IPS-15b (cell line): ENCODE results near the gene TMEM143.
"Not testable (repeated sequence)": the region's sequence is repeated elsewhere in the genome, so short reads cannot be mapped to it uniquely, and the experiment has no call there.

Source experiments
- H3K27me3 ChIP-seq: one replicate; pipeline ENCODE4 v1.6.1; 2013; ENCODE audit warnings: low read length; ENCODE audit not compliant: control insufficient read depth, insufficient read depth
- H3K36me3 ChIP-seq: one replicate; pipeline ENCODE4 v1.6.1; 2013; ENCODE audit warnings: low read length; ENCODE audit not compliant: control insufficient read depth, insufficient read depth
- H3K4me1 ChIP-seq: one replicate; pipeline ENCODE4 v1.6.1; 2013; ENCODE audit warnings: mild to moderate bottlenecking, low read length; ENCODE audit not compliant: control insufficient read depth, insufficient read depth
- H3K4me3 ChIP-seq: one replicate; pipeline ENCODE4 v1.5.1; 2013; ENCODE audit warnings: low read depth, low read length
- H3K9ac ChIP-seq: one replicate; pipeline ENCODE4 v1.6.1; 2013; ENCODE audit warnings: low read depth, mild to moderate bottlenecking, low read length
- H3K9me3 ChIP-seq: one replicate; pipeline ENCODE4 v1.6.1; 2013; ENCODE audit warnings: mild to moderate bottlenecking, low read length; ENCODE audit not compliant: control insufficient read depth, insufficient read depth

TMEM143 gene

GRCh38 chr19:48332662-48333466 lies 30.9 kb downstream of the TMEM143 start:
- Histone ChIP-seq H3K36me3 (no peaks in the 10 kb centered on the region), H3K9ac (peak overlapping the region; percentile 65), H3K4me3 (peak overlapping the region; percentile 66), H3K4me1 (no peaks in the 10 kb centered on the region), H3K9me3 (no peaks in the 10 kb centered on the region), H3K27me3 (no peaks in the 10 kb centered on the region)

- no peaks in the 10 kb centered on the region for H3K4me1 ChIP-seq
- H3K9me3 ChIP-seq: no peaks in the 10 kb centered on the region
- H3K27me3 ChIP-seq: no peaks in the 10 kb centered on the region
- H3K4me3 ChIP-seq: peak overlapping the region; percentile 66
- H3K9ac ChIP-seq: peak overlapping the region; percentile 65
- H3K36me3 ChIP-seq: no peaks in the 10 kb centered on the region
Measured at GRCh38 chr19:48332351-48332661, 31.4 kb downstream of the TMEM143 start.

GRCh38 chr19:48330012-48330681 lies 33.6 kb downstream of the TMEM143 start:
- Histone ChIP-seq H3K4me1 (no peaks in the 10 kb centered on the region), H3K27me3 (no peaks in the 10 kb centered on the region), H3K9me3 (no peaks in the 10 kb centered on the region), H3K36me3 (no peaks in the 10 kb centered on the region), H3K9ac (no peak overlapping the region), H3K4me3 (peak overlapping the region; percentile 69)

GRCh38 chr19:48329167-48329891 lies 34.4 kb downstream of the TMEM143 start:
- no peak overlapping the region for H3K9ac ChIP-seq
- H3K4me1 ChIP-seq: no peaks in the 10 kb centered on the region
- H3K9me3 ChIP-seq: no peaks in the 10 kb centered on the region
- no peaks in the 10 kb centered on the region for H3K36me3 ChIP-seq
- peak overlapping the region; percentile 69 for H3K4me3 ChIP-seq
- H3K27me3 ChIP-seq: no peaks in the 10 kb centered on the region

- H3K4me1 ChIP-seq: no peaks in the 10 kb centered on the region
- H3K9ac ChIP-seq: no peak within 1 kb of the TSS
- peaks cover 6% of the 10 kb centered on the region for H3K27me3 ChIP-seq
- no peaks in the 10 kb centered on the region for H3K36me3 ChIP-seq
- H3K4me3 ChIP-seq: peak within 1 kb of the TSS; percentile 65
- H3K9me3 ChIP-seq: no peaks in the 10 kb centered on the region
Measured at GRCh38 chr19:48325265-48325910, 38.4 kb downstream of the TMEM143 start, which contains the start of gene EMP3. EMP3 (plus strand) TSS chr19:48325552; CDS start chr19:48326845, 1,293 bp downstream.

- no peaks in the 10 kb centered on the region for H3K36me3 ChIP-seq
- H3K4me1 ChIP-seq: peaks cover 5% of the 10 kb centered on the region
- no peaks in the 10 kb centered on the region for H3K9me3 ChIP-seq
- H3K4me3 ChIP-seq: peak overlapping the region; percentile 97
- H3K27me3 ChIP-seq: peaks cover 6% of the 10 kb centered on the region
- peak overlapping the region; percentile 81 for H3K9ac ChIP-seq
Measured at GRCh38 chr19:48321622-48322591, 41.8 kb downstream of the TMEM143 start.

GRCh38 chr19:48321372-48321621 lies 42.4 kb downstream of the TMEM143 start:
- Histone ChIP-seq H3K4me3 (peak overlapping the region; percentile 97), H3K36me3 (no peaks in the 10 kb centered on the region), H3K27me3 (peaks cover 6% of the 10 kb centered on the region), H3K9ac (peak overlapping the region; percentile 81), H3K9me3 (no peaks in the 10 kb centered on the region), H3K4me1 (peaks cover 5% of the 10 kb centered on the region)

- H3K9ac ChIP-seq: no peak overlapping the region
- H3K9me3 ChIP-seq: no peaks in the 10 kb centered on the region
Measured at GRCh38 chr19:48319647-48320541, 43.8 kb downstream of the TMEM143 start.

GRCh38 chr19:48318286-48318987 lies 45.3 kb downstream of the TMEM143 start:
- no peak overlapping the region for H3K4me3 ChIP-seq
- H3K36me3 ChIP-seq: no peaks in the 10 kb centered on the region
- H3K27me3 ChIP-seq: peaks cover 6% of the 10 kb centered on the region
- H3K9me3 ChIP-seq: no peaks in the 10 kb centered on the region
- H3K9ac ChIP-seq: no peak overlapping the region
- H3K4me1 ChIP-seq: peaks cover 5% of the 10 kb centered on the region

More at GRCh38 chr19:48319647-48320541, 43.8 kb downstream of the TMEM143 start:
- Histone ChIP-seq H3K4me1 (peaks cover 5% of the 10 kb centered on the region), H3K27me3 (peaks cover 6% of the 10 kb centered on the region), H3K36me3 (no peaks in the 10 kb centered on the region), H3K4me3 (peak overlapping the region; percentile 97)

GRCh38 chr19:48317708-48317960 lies 46.1 kb downstream of the TMEM143 start:
- not testable (repeated sequence) for H3K4me3 ChIP-seq, H3K9ac ChIP-seq, H3K4me1 ChIP-seq, H3K27me3 ChIP-seq, H3K36me3 ChIP-seq, H3K9me3 ChIP-seq
